Suprapubic skin (tissue), 4 donors: ENCODE data around the gene SANBR.

Experiments used
- CTCF ChIP-seq, 2 donors: fragments of 200-600 bp in 1 of 2; fragments of 450-650 bp in 1 of 2; sonication (generic) in 1 of 2; IDR thresholded peaks; one replicate each; pipeline ENCODE4 v1.5.1; 2016 to 2019; ENCODE audit warnings: antibody characterized with exemption in 2 of 2, mild to moderate bottlenecking in 1 of 2, moderate library complexity in 1 of 2
- EP300 ChIP-seq: sonication (generic); formaldehyde crosslinking; IDR thresholded peaks from one replicate; pipeline ENCODE4 v1.6.1; 2017; ENCODE audit warnings: antibody characterized with exemption
- POLR2A ChIP-seq, 2 donors: fragments of 450-650 bp; IDR thresholded peaks; one replicate each; pipeline ENCODE4 v1.6.1; 2017; ENCODE audit warnings: antibody characterized with exemption in 2 of 2, mild to moderate bottlenecking in 2 of 2, moderate library complexity in 2 of 2
- POLR2AphosphoS5 ChIP-seq, 3 donors: sonication (generic); formaldehyde crosslinking; IDR thresholded peaks; one replicate each; pipeline ENCODE4 v1.6.1; 2017; ENCODE audit warnings: antibody characterized with exemption in 3 of 3

GRCh38 chr2:61017003-61017555, 48.6 kb upstream of the SANBR start:
- TF ChIP-seq CTCF (IDR thresholded peaks at IDR 0.05) = no peak
- TF ChIP-seq POLR2A (IDR thresholded peaks at IDR 0.05) = no peak
- TF ChIP-seq EP300 = no peak
- TF ChIP-seq POLR2AphosphoS5 (IDR thresholded peaks at IDR 0.05) = peak in 2 of 3 donors; percentile 24 to 57
